H54 (cell line): Measurements from ENCODE around the gene BOC.

Source experiments
- DNase-seq: peaks from one replicate; pipeline ENCODE4 v3.0.0; 2011; ENCODE audit warnings: low spot score, mixed read lengths; ENCODE audit not compliant: insufficient read length
- FAIRE-seq: peaks from 3 replicates; lab custom pipeline; 2011; peaks lifted over from hg19 to GRCh38; lab: Jason Lieb, UNC
- POLR2A ChIP-seq: IDR thresholded peaks from 2 replicates; pipeline ENCODE4 v1.6.1; 2011; ENCODE audit warnings: low read depth, mild to moderate bottlenecking, low read length

The BOC gene

GRCh38 chr3:113268942-113269341 lies 57.6 kb downstream of the BOC start:
- DNase-seq = no peak
- TF ChIP-seq POLR2A = no peak
- no peak for FAIRE-seq

DNA sequence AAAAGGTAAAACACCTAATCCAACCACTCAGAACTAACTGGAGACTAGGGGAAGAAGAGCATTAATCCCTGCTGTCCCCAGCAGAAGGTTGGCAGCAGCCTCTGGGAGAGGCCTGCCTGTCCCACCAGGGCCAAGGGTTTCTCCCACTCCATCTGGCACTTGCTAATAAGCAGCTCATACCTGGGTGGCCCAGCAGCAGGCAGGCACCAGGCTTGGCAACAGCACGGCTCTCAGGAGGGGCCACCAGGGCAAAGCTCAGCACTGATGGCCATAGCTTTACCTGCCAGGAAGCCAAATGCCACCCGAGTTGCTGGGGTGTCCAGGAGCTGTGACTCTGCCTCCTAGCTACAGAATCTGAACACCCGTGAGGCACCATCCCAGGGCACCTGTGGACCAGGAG lies 58.3 kb downstream of the BOC start:
- no peak for FAIRE-seq

DNA sequence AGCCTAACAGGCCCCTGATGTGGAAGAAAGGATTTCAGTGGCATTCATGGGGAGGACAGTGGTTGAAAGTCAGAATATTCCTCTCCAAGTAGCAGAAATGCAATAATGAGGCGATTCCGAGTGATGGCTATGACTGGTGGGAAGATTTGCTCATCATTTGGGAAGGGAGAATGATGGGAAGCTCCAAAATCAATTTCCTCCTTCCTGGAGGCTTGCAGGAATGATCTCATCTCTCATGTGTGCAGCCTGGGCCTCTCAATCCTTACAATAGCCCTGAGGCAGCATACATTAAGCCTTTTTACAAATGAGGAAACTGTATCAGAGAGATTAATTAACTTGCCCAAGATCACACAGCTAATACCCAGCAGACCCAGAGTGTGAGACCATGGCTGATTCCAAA lies 58.7 kb downstream of the BOC start:
- no peak for TF ChIP-seq POLR2A
- no peak for DNase-seq
- no peak for FAIRE-seq

More for the DNA sequence above, 58.3 kb downstream of the BOC start:
- no peak for DNase-seq
- TF ChIP-seq POLR2A = no peak

- no peak for FAIRE-seq
- DNase-seq = no peak
- TF ChIP-seq POLR2A = no peak
Observed at GRCh38 chr3:113270786-113271185, 59.4 kb downstream of the BOC start.

DNA sequence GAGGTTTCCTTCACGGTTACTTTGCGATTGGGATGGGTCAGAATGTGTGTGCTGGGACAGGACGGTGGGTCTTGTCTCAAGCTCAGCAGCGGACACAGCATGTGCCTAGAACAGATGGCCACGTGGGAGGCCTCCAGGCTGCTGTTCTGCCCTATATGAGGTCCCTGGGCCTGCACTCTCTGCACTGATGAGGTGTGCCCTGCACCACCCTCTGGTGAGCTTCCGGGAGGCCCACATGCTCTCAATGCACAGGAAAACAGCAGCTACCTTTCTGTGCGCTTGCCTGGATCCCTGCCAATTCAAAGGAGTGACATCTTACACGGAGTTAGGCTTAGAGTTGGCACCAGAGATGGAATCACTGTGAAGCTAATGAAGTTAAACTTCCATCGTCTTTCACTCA lies 59.8 kb downstream of the BOC start:
- no peak for TF ChIP-seq POLR2A
- FAIRE-seq (no peak), DNase-seq (no peak)

DNA sequence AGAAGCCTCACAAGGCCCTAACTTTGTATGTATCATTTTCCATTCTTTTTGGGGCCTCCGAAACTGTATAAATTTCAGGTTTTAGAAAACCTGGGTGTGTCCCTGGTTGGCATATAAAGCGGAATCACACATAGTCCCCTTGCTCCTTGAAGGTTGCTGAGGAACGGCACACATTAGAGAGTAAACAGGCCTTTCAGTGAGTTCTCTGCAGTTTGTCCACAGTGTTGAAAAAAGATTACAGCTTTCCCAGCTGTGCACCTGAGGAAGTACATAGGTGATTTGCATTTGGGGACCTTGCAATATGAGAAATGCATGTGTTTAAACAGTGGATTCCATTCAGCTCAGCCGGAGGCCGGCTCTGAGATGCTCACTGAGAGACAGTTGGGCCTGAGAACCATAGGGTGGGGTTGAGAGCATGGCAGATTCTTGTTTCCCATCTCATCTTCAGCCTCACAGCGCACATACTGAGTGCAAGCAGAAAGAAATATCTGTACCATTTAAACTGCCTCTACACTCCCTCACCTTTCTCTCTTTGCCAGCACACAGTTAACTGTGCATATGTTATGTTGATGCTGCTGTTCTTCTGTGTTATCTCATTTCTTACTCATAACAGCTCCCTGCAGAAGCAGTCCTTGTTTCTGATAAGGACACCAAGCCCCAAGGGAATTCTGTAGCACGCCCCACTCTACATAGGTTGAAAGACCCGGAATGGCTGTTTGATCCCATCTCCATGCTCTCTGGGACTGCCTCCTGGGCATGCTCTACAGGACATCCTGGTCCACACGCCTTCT lies 60.4 kb downstream of the BOC start:
- DNase-seq (no peak), FAIRE-seq (no peak)
- no peak for TF ChIP-seq POLR2A

DNA sequence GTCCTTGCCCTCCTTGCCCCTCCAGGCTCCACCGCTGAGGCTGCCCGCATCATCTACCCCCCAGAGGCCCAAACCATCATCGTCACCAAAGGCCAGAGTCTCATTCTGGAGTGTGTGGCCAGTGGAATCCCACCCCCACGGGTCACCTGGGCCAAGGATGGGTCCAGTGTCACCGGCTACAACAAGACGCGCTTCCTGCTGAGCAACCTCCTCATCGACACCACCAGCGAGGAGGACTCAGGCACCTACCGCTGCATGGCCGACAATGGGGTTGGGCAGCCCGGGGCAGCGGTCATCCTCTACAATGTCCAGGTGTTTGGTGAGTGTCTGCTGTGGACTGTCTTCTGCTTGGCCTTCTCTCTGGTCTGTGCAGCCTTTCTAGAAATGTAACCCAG lies 61.0 kb downstream of the BOC start:
- DNase-seq (no peak), FAIRE-seq (no peak)
- no peak for TF ChIP-seq POLR2A

DNA sequence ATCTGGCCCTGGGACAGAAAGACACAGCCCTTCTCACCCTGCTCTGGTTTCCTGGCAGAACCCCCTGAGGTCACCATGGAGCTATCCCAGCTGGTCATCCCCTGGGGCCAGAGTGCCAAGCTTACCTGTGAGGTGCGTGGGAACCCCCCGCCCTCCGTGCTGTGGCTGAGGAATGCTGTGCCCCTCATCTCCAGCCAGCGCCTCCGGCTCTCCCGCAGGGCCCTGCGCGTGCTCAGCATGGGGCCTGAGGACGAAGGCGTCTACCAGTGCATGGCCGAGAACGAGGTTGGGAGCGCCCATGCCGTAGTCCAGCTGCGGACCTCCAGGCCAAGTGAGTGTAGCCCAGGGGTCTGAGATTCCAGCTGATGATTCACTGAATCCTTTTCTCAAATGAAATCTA lies 61.7 kb downstream of the BOC start:
- FAIRE-seq = no peak
- TF ChIP-seq POLR2A = no peak
- DNase-seq = no peak

GRCh38 chr3:113273604-113274378 lies 62.4 kb downstream of the BOC start:
- FAIRE-seq (no peak), DNase-seq (no peak)
- TF ChIP-seq POLR2A = no peak

DNA sequence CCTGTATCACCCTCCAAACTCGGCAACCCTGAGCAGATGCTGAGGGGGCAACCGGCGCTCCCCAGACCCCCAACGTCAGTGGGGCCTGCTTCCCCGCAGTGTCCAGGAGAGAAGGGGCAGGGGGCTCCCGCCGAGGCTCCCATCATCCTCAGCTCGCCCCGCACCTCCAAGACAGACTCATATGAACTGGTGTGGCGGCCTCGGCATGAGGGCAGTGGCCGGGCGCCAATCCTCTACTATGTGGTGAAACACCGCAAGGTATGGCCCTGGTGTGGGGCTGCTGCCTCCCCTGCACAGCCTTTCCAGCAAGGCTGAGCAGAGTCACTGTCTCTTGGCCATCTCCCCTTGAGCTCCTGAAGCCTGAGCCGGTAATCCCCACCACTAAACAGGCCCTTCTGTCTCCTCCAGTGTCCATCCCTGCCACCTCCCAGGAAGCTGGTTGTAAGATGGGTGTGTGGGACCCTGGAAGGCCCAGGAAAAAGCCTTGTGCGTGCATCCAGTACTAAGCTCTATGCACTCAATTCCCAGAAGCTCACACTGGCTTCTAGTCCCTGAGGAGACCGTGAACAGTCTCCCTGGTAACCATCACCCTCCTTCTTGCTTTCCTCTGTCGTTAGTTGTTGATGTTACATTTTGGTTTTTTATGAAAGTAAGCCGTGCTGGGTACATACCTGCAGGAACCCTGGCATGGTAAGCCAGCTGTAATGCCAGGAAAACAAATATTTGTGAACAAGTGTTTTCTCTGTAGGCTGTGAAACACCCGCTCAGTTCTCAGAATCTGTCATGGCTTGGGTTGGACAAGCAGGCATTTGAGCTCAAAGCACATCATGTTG lies 63.3 kb downstream of the BOC start:
- DNase-seq = no peak
- no peak for FAIRE-seq
- TF ChIP-seq POLR2A = no peak

DNA sequence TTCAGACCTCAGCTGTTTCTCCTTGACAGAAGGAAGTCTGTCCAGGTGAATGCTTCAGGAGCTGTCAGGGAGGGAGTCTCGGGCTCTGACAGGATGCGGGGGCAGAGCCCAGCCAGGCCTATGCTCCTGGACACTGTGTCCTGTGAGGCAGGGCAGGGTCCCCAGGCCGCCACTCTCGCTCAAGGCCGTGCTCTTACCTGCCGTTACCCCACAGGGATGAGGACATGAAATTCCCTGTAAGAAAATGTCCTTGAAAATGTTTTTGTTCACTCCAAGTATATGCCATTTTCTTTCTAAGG lies 63.9 kb downstream of the BOC start:
- DNase-seq (no peak), FAIRE-seq (no peak)
- no peak for TF ChIP-seq POLR2A

DNA sequence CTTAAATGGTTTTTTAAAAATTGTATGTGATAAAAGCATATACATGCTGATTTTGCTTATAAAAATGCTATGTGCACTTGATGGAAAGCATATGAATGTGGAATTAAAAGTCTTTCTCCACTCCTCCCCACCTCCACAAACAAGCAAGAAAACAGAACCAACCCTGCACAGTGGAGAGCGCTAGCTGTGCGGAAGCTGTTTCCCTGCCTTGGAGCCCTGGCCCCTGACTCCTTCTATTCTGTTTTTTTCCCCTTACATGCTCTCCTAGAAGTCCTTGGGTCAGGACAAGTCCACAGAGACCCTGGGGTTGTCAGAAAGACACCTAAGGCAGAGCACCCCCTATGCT lies 64.2 kb downstream of the BOC start:
- FAIRE-seq (no peak), DNase-seq (no peak)

GRCh38 chr3:113275929-113276750 lies 64.8 kb downstream of the BOC start:
- peak; percentile 63 for DNase-seq
- no peak for FAIRE-seq
- 0 out of 2 replicates have a peak, but pooled peaks have one; percentile 16 for TF ChIP-seq POLR2A

More for the DNA sequence above, 64.2 kb downstream of the BOC start:
- no peak for TF ChIP-seq POLR2A
